IPS DF 6.9 (cell line): ENCODE data around the gene NUB1.

Source experiments
- DNase-seq: peaks from one replicate; pipeline ENCODE4 v3.0.0-alpha.2; 2013; ENCODE audit warnings: low read depth, low spot score
- H3K27ac ChIP-seq: one replicate; pipeline ENCODE4 v1.5.1; 2013; ENCODE audit warnings: low read length, control low read depth
- H3K27me3 ChIP-seq: 2 replicates; pipeline ENCODE4 v1.6.1; 2013; ENCODE audit warnings: mild to moderate bottlenecking, low read length; ENCODE audit not compliant: control insufficient read depth, insufficient read depth
- H3K36me3 ChIP-seq: 2 replicates; pipeline ENCODE4 v1.6.1; 2013; ENCODE audit warnings: low read length; ENCODE audit not compliant: control insufficient read depth, insufficient read depth
- H3K4me1 ChIP-seq: 2 replicates; pipeline ENCODE4 v1.6.1; 2013; ENCODE audit warnings: low read length; ENCODE audit not compliant: control insufficient read depth, insufficient read depth
- H3K4me3 ChIP-seq: 2 replicates; pipeline ENCODE4 v1.5.1; 2013; ENCODE audit warnings: mild to moderate bottlenecking, low read length
- H3K9me3 ChIP-seq: 2 replicates; pipeline ENCODE4 v1.6.1; 2013; ENCODE audit warnings: low read length, inconsistent platforms; ENCODE audit not compliant: control insufficient read depth, insufficient read depth
- WGBS: extraction: QIAGEN DNeasy Blood & Tissue Kit; methylation state at CpG from one replicate; pipeline ENCODE4 v1.1.7; 2013; ENCODE audit warnings: mixed read lengths, missing lambda C conversion rate; ENCODE audit not compliant: insufficient read length, insufficient coverage; 5-methylcytosine and 5-hydroxymethylcytosine counted together

Gene NUB1

DNA sequence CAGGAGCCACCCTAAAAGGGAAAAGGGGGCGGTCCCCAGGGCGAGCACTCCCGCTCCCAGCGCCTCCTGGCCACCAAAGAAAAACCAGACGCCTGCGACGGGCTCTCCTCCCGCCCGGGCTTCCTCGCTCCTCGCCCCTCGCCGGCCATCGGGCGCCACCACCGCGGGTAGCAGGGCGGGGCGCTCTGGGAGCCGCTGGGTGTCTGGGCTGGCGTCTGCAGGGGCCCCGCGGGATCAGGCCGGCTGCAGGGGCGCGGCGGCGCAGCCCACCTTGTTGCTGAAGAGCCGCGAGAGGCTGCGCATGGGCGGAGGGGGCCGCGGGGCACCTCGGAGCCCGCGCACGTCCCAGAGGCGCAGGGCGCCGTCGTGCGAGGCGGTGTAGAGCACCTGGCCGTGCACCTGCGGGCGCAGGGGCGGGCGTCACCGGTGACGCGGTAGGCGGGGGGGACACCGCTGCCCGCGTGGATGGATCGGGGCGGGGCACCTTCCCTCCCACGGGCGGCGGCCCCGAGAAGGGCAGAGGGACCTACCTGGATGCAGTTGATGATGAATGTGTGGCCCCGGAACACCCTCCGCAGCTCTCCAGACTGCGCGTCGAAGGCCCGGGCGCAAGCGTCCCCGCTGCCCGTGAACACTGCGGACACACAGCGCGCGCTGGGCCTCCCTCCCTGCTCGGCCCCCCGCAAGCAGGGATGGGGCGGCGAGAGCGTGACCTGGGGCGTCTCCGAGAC is 39.9 kb downstream of the NUB1 start:
- DNase-seq = no peak
- Histone ChIP-seq H3K27me3 (peaks cover 5% of the 10 kb centered on the region; the same call in 1 of the 2 replicates), H3K36me3 (0 out of 2 replicates have a peak, but pooled peaks cover 6% of the 10 kb centered on the region), H3K4me1 (peaks cover 2% of the 10 kb centered on the region; the same call in 1 of the 2 replicates), H3K27ac (no peak overlapping the region), H3K9me3 (no peaks in the 10 kb centered on the region), H3K4me3 (peak overlapping the region; percentile 35; the same call in 1 of the 2 replicates)
- no CpG with 5 or more reads among the region's 83 CpGs for WGBS

- Histone ChIP-seq H3K36me3 (0 out of 2 replicates have a peak, but pooled peaks cover 3% of the 10 kb centered on the region), H3K27me3 (peaks cover 5% of the 10 kb centered on the region; the same call in 1 of the 2 replicates), H3K4me1 (peaks cover 2% of the 10 kb centered on the region; the same call in 1 of the 2 replicates), H3K4me3 (peak overlapping the region; percentile 35; the same call in 1 of the 2 replicates), H3K9me3 (no peaks in the 10 kb centered on the region), H3K27ac (no peak overlapping the region)
- WGBS = no CpG with 5 or more reads among the region's 37 CpGs
- no peak for DNase-seq
Observed at GRCh38 chr7:151382079-151382885, 40.7 kb downstream of the NUB1 start.

GRCh38 chr7:151383638-151384351 is 42.2 kb downstream of the NUB1 start:
- no peak overlapping the region for H3K27ac ChIP-seq
- H3K9me3 ChIP-seq = no peaks in the 10 kb centered on the region
- H3K27me3 ChIP-seq = peaks cover 5% of the 10 kb centered on the region; the same call in 1 of the 2 replicates
- DNase-seq = no peak
- WGBS = no CpG with 5 or more reads among the region's 15 CpGs
- peaks cover 2% of the 10 kb centered on the region; the same call in 1 of the 2 replicates for H3K4me1 ChIP-seq
- H3K36me3 ChIP-seq = no peaks in the 10 kb centered on the region
- no peak overlapping the region for H3K4me3 ChIP-seq

DNA sequence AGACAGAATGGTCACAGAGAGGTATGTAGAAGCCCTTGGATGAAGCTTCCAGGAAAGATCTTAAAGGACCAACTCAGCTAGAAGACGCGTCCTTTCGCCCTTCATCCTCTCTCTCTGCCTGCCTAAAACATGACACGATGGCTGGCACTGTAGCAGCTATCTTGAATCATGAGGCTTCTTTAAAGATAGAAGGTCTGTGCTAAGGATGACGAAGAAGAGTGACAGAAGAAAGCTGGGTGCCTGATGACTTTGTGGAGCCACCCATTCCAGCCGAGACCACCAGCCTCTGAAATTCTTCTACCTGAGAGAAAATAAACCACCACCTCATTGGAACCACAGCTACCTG is 42.7 kb downstream of the NUB1 start:
- H3K4me3 ChIP-seq = no peak overlapping the region
- WGBS = no CpG with 5 or more reads among the region's 6 CpGs
- no peak overlapping the region for H3K27ac ChIP-seq
- peaks cover 2% of the 10 kb centered on the region; the same call in 1 of the 2 replicates for H3K4me1 ChIP-seq
- no peak for DNase-seq
- H3K9me3 ChIP-seq = no peaks in the 10 kb centered on the region
- H3K36me3 ChIP-seq = no peaks in the 10 kb centered on the region
- peaks cover 5% of the 10 kb centered on the region; the same call in 1 of the 2 replicates for H3K27me3 ChIP-seq

- Histone ChIP-seq H3K4me3 (no peak overlapping the region), H3K9me3 (no peaks in the 10 kb centered on the region), H3K27ac (no peak overlapping the region), H3K27me3 (peaks cover 5% of the 10 kb centered on the region; the same call in 1 of the 2 replicates), H3K4me1 (peaks cover 2% of the 10 kb centered on the region; the same call in 1 of the 2 replicates), H3K36me3 (no peaks in the 10 kb centered on the region; the same call in 1 of the 2 replicates)
- no peak for DNase-seq
- no CpG with 5 or more reads among the region's 26 CpGs for WGBS
Observed at GRCh38 chr7:151384776-151385625, 43.4 kb downstream of the NUB1 start.

GRCh38 chr7:151385626-151386300 is 44.2 kb downstream of the NUB1 start:
- Histone ChIP-seq H3K27me3 (peaks cover 5% of the 10 kb centered on the region; the same call in 1 of the 2 replicates), H3K27ac (no peak overlapping the region), H3K4me1 (peaks cover 1% of the 10 kb centered on the region; the same call in 1 of the 2 replicates), H3K4me3 (no peak overlapping the region), H3K9me3 (no peaks in the 10 kb centered on the region), H3K36me3 (no peaks in the 10 kb centered on the region; the same call in 1 of the 2 replicates)
- no peak for DNase-seq
- no CpG with 5 or more reads among the region's 26 CpGs for WGBS

DNA sequence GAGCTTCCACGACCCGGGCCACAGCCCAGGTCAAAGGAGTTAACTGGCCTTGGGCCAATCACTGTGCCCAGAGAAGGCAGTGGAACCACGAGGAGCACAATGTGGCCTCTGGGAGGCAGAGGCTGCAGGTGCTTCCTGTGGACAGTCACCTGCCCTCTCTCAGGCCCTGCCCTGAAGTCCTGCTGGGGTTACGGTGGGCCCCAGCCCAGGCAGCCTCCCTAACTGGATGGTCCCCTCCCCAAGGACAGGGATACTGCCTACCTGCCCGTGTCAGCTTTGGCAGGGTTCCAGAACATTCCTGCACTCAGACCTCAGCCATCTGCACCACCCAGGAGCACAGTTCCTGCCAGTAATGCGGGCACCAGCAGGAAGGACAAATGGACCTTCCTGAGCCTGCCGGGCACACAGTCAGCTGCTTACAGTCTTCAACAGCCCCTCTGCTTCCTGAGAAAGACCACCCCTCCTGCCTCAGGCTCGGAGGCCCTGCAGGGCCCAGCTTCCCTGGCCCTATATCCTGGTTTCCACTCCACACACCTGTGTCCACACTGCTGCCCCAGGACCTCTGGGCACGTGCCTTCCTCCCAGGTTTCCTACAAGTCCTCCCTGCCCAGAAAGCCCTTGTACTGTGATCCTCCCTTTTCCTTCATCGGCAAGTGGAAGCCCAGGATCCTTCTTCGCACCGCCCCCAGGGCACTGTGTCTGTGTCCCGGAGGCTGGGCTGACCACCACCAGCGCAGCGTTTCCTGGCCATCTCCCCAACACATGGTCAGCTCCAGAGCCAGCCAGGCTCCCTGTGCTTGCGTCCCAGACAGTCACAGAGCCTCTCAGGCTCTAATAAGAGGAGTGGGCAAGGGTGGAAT is 44.9 kb downstream of the NUB1 start:
- Histone ChIP-seq H3K27ac (no peak overlapping the region), H3K9me3 (no peaks in the 10 kb centered on the region), H3K36me3 (no peaks in the 10 kb centered on the region; the same call in 1 of the 2 replicates), H3K27me3 (peaks cover 5% of the 10 kb centered on the region; the same call in 1 of the 2 replicates), H3K4me1 (no peaks in the 10 kb centered on the region), H3K4me3 (no peak overlapping the region)
- WGBS = no CpG with 5 or more reads among the region's 16 CpGs
- no peak for DNase-seq

DNA sequence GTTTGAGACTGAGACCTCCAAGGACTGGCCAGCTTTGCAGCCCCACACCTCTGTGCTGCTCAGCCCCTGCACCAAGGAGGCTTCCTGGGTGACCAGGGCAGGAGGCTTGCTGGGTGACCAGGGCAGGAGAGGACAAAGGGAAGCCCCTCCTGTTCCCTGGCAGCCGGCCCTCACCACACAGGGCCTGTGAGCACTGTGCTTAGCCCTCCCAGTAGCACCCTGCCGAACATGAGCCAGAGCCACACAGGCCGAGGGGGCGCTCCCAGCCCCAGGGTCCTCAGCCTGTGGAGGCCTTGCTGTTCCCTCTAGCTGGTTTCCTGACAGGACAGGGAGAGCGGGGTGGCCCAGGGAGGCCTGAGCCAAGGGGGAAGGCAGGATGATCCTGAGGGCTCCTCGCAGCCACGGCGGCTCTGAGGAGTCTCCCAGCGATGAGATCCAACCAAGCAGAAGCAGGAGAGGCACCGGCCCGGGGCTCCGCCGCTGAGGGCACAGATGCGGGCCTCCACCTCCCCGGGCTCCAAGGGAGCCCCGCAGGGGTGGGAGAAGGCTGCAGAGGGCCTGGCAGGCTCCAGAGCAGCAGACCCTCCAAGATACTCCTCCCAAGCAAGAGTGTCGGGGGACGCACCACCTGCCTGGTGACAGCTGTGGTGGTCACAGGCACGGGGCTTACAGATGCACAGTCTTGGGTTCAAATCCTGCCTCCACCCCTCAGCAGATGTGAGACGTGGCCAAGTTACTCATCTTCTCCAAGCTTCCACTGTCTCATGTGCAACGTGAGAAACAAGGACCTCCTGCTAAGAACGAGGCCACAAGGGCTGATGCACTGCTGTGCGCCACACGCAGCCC is 45.8 kb downstream of the NUB1 start:
- Histone ChIP-seq H3K36me3 (no peaks in the 10 kb centered on the region; the same call in 1 of the 2 replicates), H3K9me3 (no peaks in the 10 kb centered on the region), H3K27me3 (peaks cover 3% of the 10 kb centered on the region; the same call in 1 of the 2 replicates), H3K4me1 (no peaks in the 10 kb centered on the region), H3K27ac (no peak overlapping the region), H3K4me3 (no peak overlapping the region)
- no CpG with 5 or more reads among the region's 24 CpGs for WGBS
- DNase-seq = no peak
